ENCODE results near the gene RSPH9. TPM values are rescaled to one million over a fixed set of nuclear protein-coding genes. Genes with fewer than 3 reads are reported as not detected.

RSPH9 gene
- total and polyA plus RNA-seq, 4 donors: under 0.01 to 0.19 (median 0.12) TPM

GRCh38 chr6:43624786-43625288 lies 20.0 kb upstream of the RSPH9 start:
- H3K27ac ChIP-seq (ENCODE audit: low read depth in 1 of 2, low read length in 2 of 2): no peak overlapping the region
- TF ChIP-seq NR2F2 (IDR thresholded peaks at IDR 0.05) (no peak), RAD21 (IDR thresholded peaks at IDR 0.05) (no peak), CTCF (IDR thresholded peaks at IDR 0.05; ENCODE audit: low read depth, low read length, missing input control) (no peak), MAX (IDR thresholded peaks at IDR 0.05) (no peak), TAF1 (conservative IDR thresholded peaks at IDR 0.05) (no peak)
- 92% methylated on average over 7 of the region's 7 CpGs for WGBS
- no peak overlapping the region for H3K4me3 ChIP-seq (ENCODE audit: low read depth in 1 of 3, low read length in 3 of 3)
- H3K36me3 ChIP-seq (ENCODE audit: control insufficient read depth in 4 of 4, insufficient read depth in 3 of 4, low read depth in 1 of 4, low read length in 3 of 4): peaks cover 3 to 48% (median 29%) of the 10 kb centered on the region in 4 donors
- H3K27me3 ChIP-seq (ENCODE audit: control insufficient read depth in 4 of 4, insufficient read depth in 4 of 4, low read length in 3 of 4): no peaks in the 10 kb centered on the region
- peaks cover 0 to 22% (median 11%) of the 10 kb centered on the region in 4 donors for H3K4me1 ChIP-seq (ENCODE audit: control insufficient read depth in 4 of 4, insufficient read depth in 4 of 4, low read length in 3 of 4)
- H3K9ac ChIP-seq (ENCODE audit: low read depth in 1 of 2, low read length in 2 of 2): no peak overlapping the region
- no peaks in the 10 kb centered on the region for H3K9me3 ChIP-seq (ENCODE audit: control insufficient read depth in 4 of 4, low read length in 3 of 4)
- DNase-seq (ENCODE audit: low spot score): no peak

GRCh38 chr6:43625393-43625992 lies 19.3 kb upstream of the RSPH9 start:
- Histone ChIP-seq H3K9me3 (ENCODE audit: control insufficient read depth in 4 of 4, low read length in 3 of 4) (no peaks in the 10 kb centered on the region), H3K36me3 (ENCODE audit: control insufficient read depth in 4 of 4, insufficient read depth in 3 of 4, low read depth in 1 of 4, low read length in 3 of 4) (peaks cover 3 to 47% (median 27%) of the 10 kb centered on the region in 4 donors), H3K9ac (ENCODE audit: low read depth in 1 of 2, low read length in 2 of 2) (no peak overlapping the region), H3K4me3 (ENCODE audit: low read depth in 1 of 3, low read length in 3 of 3) (no peak overlapping the region), H3K4me1 (ENCODE audit: control insufficient read depth in 4 of 4, insufficient read depth in 4 of 4, low read length in 3 of 4) (peaks cover 0 to 23% (median 14%) of the 10 kb centered on the region in 4 donors), H3K27ac (ENCODE audit: low read depth in 1 of 2, low read length in 2 of 2) (no peak overlapping the region), H3K27me3 (ENCODE audit: control insufficient read depth in 4 of 4, insufficient read depth in 4 of 4, low read length in 3 of 4) (no peaks in the 10 kb centered on the region)
- 96% methylated on average over 16 of the region's 16 CpGs for WGBS
- TF ChIP-seq SP1 (IDR thresholded peaks at IDR 0.05): no peak
- no peak for TF ChIP-seq FOXA1 (IDR thresholded peaks at IDR 0.05)
- TF ChIP-seq JUND (IDR thresholded peaks at IDR 0.05): no peak
- no peak for TF ChIP-seq TAF1 (conservative IDR thresholded peaks at IDR 0.05)
- no peak for TF ChIP-seq FOXA2 (IDR thresholded peaks at IDR 0.05)
- TF ChIP-seq EGR1 (IDR thresholded peaks at IDR 0.05; ENCODE audit: low read depth in 2 of 2): no peak
- TF ChIP-seq YY1 (IDR thresholded peaks at IDR 0.05): no peak
- no peak for TF ChIP-seq NR2F2 (IDR thresholded peaks at IDR 0.05)
- no peak for TF ChIP-seq HNF4G (IDR thresholded peaks at IDR 0.05)
- no peak for TF ChIP-seq ZBTB33 (IDR thresholded peaks at IDR 0.05)
- TF ChIP-seq RXRA (IDR thresholded peaks at IDR 0.05): no peak
- no peak for TF ChIP-seq MAX (IDR thresholded peaks at IDR 0.05)
- TF ChIP-seq REST (IDR thresholded peaks at IDR 0.05): no peak
- TF ChIP-seq CTCF (IDR thresholded peaks at IDR 0.05; ENCODE audit: low read depth, low read length, missing input control): no peak
- no peak for TF ChIP-seq HNF4A (conservative IDR thresholded peaks at IDR 0.05)
- no peak for TF ChIP-seq GABPA (IDR thresholded peaks at IDR 0.05 in 1 of 2, conservative IDR thresholded peaks at IDR 0.05 in 1 of 2)
- no peak for DNase-seq (ENCODE audit: low spot score)

Measured in liver (tissue), 9 donors.